ENCODE measurements around the gene PLA2G10.

DNA sequence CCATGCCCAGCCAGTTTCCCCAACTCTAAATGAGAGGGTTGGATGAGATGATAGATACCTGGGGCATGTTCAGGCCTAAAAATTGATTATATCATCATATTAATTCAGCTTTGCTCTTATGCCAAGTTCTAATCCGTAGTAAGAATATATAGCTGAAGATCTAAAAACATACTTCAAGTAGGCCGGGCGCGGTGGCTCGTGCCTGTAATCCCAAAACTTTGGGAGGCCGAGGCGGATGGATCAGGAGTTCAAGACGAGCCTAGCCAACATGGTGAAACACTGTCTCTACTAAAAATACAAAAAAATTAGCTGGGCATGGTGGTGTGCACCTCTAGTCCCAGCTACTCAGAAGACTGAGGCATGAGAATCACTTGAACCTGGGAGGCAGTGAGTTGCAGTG is 12.0 kb downstream of the PLA2G10 start:
- TF ChIP-seq SIN3A (IDR thresholded peaks at IDR 0.05; ENCODE audit: borderline replicate concordance, insufficient read depth, low read length) (no peak), POLR2AphosphoS5 (IDR thresholded peaks at IDR 0.05; ENCODE audit: low read depth, low read length) (no peak), TAF1 (IDR thresholded peaks at IDR 0.05; ENCODE audit: borderline replicate concordance, insufficient read depth, low read length) (no peak)
